HepG2 (cell line): ENCODE data around the gene RGS8. TPM values are rescaled to one million over a fixed set of nuclear protein-coding genes. Genes with fewer than 3 reads are reported as not detected.

Experiments
- ATAC-seq: fragments of 200-7000 bp; cut with Tn5 transposase; 3 replicates; pipeline ENCODE4 v1.9.1; 2020; ENCODE audit warnings: mild to moderate bottlenecking, moderate library complexity
- BruUV-seq: library from RNA; stranded (reverse); fragments of 400-500 nt; replicated peaks from 2 replicates; lab custom pipeline; 2021; lab: Mats Ljungman, UMichigan
- CTCF ChIA-PET: fragments of 300-600 bp; formaldehyde crosslinking; extraction: SDS; loops from one replicate; lab custom pipeline; 2021; ENCODE audit warnings: low total read pairs, inconsistent platforms, low intra/inter-chr PET ratio; lab: Yijun Ruan, JAX
- POLR2A ChIA-PET: fragments of 350-600 bp; sonication (Branson Sonifier 250); formaldehyde crosslinking; loops from one replicate; lab custom pipeline; 2020; ENCODE audit warnings: antibody characterized with exemption, inconsistent platforms; lab: Yijun Ruan, JAX
- DNase-seq: peaks from one replicate; pipeline ENCODE4 v3.0.0-alpha.2; 2015; ENCODE audit warnings: low spot score
- FAIRE-seq: peaks from 3 replicates; lab custom pipeline; 2011; peaks lifted over from hg19 to GRCh38; lab: Jason Lieb, UNC
- H2AFZ ChIP-seq: one replicate; pipeline ENCODE4 v1.6.1; 2011; ENCODE audit warnings: low read length, inconsistent platforms
- H3K27ac ChIP-seq: fragments of 300-600 bp; 3 replicates; pipeline ENCODE4 v1.8.0; 2011; ENCODE audit warnings: mixed run types, mild to moderate bottlenecking, mixed read lengths, low read length, inconsistent platforms; ENCODE audit not compliant: insufficient read depth; ENCODE audit errors: extremely low read length
- H3K27me3 ChIP-seq, 2 experiments: fragments of 200-600 bp in 1 of 2; 2 replicates in 1 of 2; 3 replicates in 1 of 2; pipeline versions ENCODE4 v1.6.0 to v1.8.0; 2011; ENCODE audit warnings: low read length in 2 of 2, mild to moderate bottlenecking in 2 of 2, moderate library complexity in 2 of 2, inconsistent platforms in 1 of 2; ENCODE audit not compliant: insufficient read depth in 2 of 2, control insufficient read depth in 1 of 2
- H3K36me3 ChIP-seq, 2 experiments: fragments of 200-600 bp in 1 of 2; replicated peaks in 1 of 2; 2 replicates in 1 of 2; 3 replicates in 1 of 2; pipeline versions ENCODE4 v1.5.1 to v1.8.0; 2011; ENCODE audit warnings: low read length in 2 of 2, inconsistent platforms in 1 of 2; ENCODE audit not compliant: insufficient read depth in 2 of 2, control insufficient read depth in 1 of 2
- H3K4me1 ChIP-seq: 2 replicates; pipeline ENCODE4 v1.5.1; 2012; ENCODE audit warnings: low read length, inconsistent platforms; ENCODE audit not compliant: insufficient read depth
- H3K4me2 ChIP-seq: 2 replicates; pipeline ENCODE4 v1.6.0; 2011; ENCODE audit warnings: low read depth, low read length, inconsistent platforms
- H3K4me3 ChIP-seq, 3 experiments: fragments of 200-600 bp in 1 of 3; sonication (generic), shearing (Covaris generic) in 1 of 3; replicated peaks in 1 of 3; 2 replicates each; pipeline ENCODE4 v1.5.1; 2011 to 2016; ENCODE audit warnings: low read length in 3 of 3, inconsistent platforms in 2 of 3, low read depth in 2 of 3, mild to moderate bottlenecking in 2 of 3, control low read depth in 1 of 3, mixed read lengths in 1 of 3; ENCODE audit not compliant: insufficient read depth in 1 of 3
- H3K79me2 ChIP-seq: one replicate; pipeline ENCODE4 v1.6.1; 2011; ENCODE audit warnings: low read length, inconsistent platforms; ENCODE audit not compliant: insufficient read depth
- H3K9ac ChIP-seq: 2 replicates; pipeline ENCODE4 v1.6.0; 2011; ENCODE audit warnings: mild to moderate bottlenecking, low read depth, low read length, inconsistent platforms; ENCODE audit not compliant: insufficient read depth
- H3K9me3 ChIP-seq: 2 replicates; pipeline ENCODE4 v1.5.1; 2012; ENCODE audit warnings: mild to moderate bottlenecking, low read length
- H4K20me1 ChIP-seq: 2 replicates; pipeline ENCODE4 v1.6.0; 2011; ENCODE audit warnings: inconsistent platforms, mild to moderate bottlenecking, low read length, moderate library complexity; ENCODE audit not compliant: insufficient read depth
- AGO2 ChIP-seq: fragments of 200-400 bp; formaldehyde crosslinking; optimal IDR thresholded peaks from 2 replicates; pipeline ENCODE3; 2017; ENCODE audit warnings: mild to moderate bottlenecking, low read depth, low read length, moderate library complexity
- CREB1 ChIP-seq, 2 experiments: fragments of 450-650 bp in 1 of 2; IDR thresholded peaks; 2 replicates each; pipeline ENCODE4 v1.6.1; 2016 to 2017; ENCODE audit warnings: control low read depth in 1 of 2, mild to moderate bottlenecking in 1 of 2, missing compliant biosample characterization in 1 of 2, missing genetic modification characterization in 1 of 2
- PRDM4 ChIP-seq: sonication (generic); formaldehyde crosslinking; IDR thresholded peaks from 2 replicates; pipeline ENCODE4 v1.9.0; 2021; ENCODE audit warnings: missing genetic modification reagents, borderline replicate concordance
- RFX5 ChIP-seq: IDR thresholded peaks from 2 replicates; pipeline ENCODE4 v1.6.1; 2011; ENCODE audit warnings: low read depth, low read length, improper control_type of control experiment
- WGBS: methylation state at CpG from one replicate; pipeline ENCODE4 v1.1.6; 2017; ENCODE audit warnings: low lambda C conversion rate; 5-methylcytosine and 5-hydroxymethylcytosine counted together
- in situ Hi-C: cut with HindIII; loops from 2 replicates; pipeline ENCODE4 v1.10.0; 2017; ENCODE audit warnings: low pct_unique_long_range_greater_than_20kb; ENCODE audit not compliant: extremely low pct_ligation_motif_present
- intact Hi-C: fragments of 100-400 bp; cut with micrococcal nuclease; formaldehyde crosslinking; loops from one replicate; pipeline ENCODE4 v1.10.0; 2022; ENCODE audit not compliant: unreplicated experiment
- polyA plus RNA-seq, 8 experiments: library from polyadenylated mRNA; depleted of rRNA in 3 of 8; stranded (reverse) in 7 of 8; unstranded in 1 of 8; fragments of >200 nt; fragmentation: Illumina TruSeq in 4 of 8; extraction: Trizol in 4 of 8; gene quantifications; 2 replicates each; pipeline versions ENCODE4 v1.2.1 to v1.2.3, GENCODE V29; 2011 to 2016; ENCODE audit warnings: low read depth in 4 of 8, missing spikeins in 1 of 8, mixed read lengths in 1 of 8; ENCODE audit not compliant: insufficient read depth in 1 of 8
- total RNA-seq, 5 experiments: library from RNA; depleted of rRNA; stranded (reverse); fragments of >200 nt; fragmentation: Illumina TruSeq; extraction: Trizol; gene quantifications; 2 replicates each; pipeline ENCODE4 v1.2.3, GENCODE V29; 2016; ENCODE audit warnings: low read depth in 1 of 5

The RGS8 gene
- total and polyA plus RNA-seq, 2 of the 13 experiments (the other 11 are each of a cell fraction or from before 2014, with no cell fraction given) = not detected

- DNase-seq (no peak), ATAC-seq (no peak), FAIRE-seq (no peak)
- no peak overlapping the region for H3K27ac ChIP-seq
- no peaks in the 10 kb centered on the region for H3K4me1 ChIP-seq
- H3K4me2 ChIP-seq = no peak overlapping the region
- 25% methylated on average over 8 of the region's 8 CpGs for WGBS
- in situ Hi-C loops (no loop called here), intact Hi-C loops (no loop called here)
- ChIA-PET POLR2A (no interaction called here), CTCF (no interaction called here)
- H3K27me3 ChIP-seq = no peaks in the 10 kb centered on the region; a peak in 2 of 5 replicates
- no peaks in the 10 kb centered on the region for H3K36me3 ChIP-seq
- no TSS peak for BruUV-seq
- no peak overlapping the region for H3K4me3 ChIP-seq
- H2AFZ ChIP-seq = no peak overlapping the region
- H3K9ac ChIP-seq = no peak overlapping the region
- no peaks in the 10 kb centered on the region for H4K20me1 ChIP-seq
- H3K79me2 ChIP-seq = no peaks in the 10 kb centered on the region
- TF ChIP-seq CREB1 (IDR thresholded peaks at IDR 0.05) = peak; percentile 90
- TF ChIP-seq CREB1 (CRISPR knock-in tag; IDR thresholded peaks at IDR 0.05) = no peak
- no peak for TF ChIP-seq PRDM4 (CRISPR knock-in tag)
- TF ChIP-seq RFX5 = no peak
- no peak for TF ChIP-seq AGO2
- no peaks in the 10 kb centered on the region for H3K9me3 ChIP-seq
These were observed 41.2 kb upstream of the RGS8 start for GRCh38 chr1:182725259-182726255.
